Ectodermal cell (in vitro differentiated cells): ENCODE measurements around the gene ARF1.

Experiments
- H3K27ac ChIP-seq: 2 replicates; pipeline ENCODE4 v1.7.0; 2013; ENCODE audit warnings: mild to moderate bottlenecking, low read depth, low read length; ENCODE audit not compliant: insufficient read depth, poor library complexity, severe bottlenecking
- H3K27me3 ChIP-seq: 2 replicates; pipeline ENCODE4 v1.7.0; 2013; ENCODE audit warnings: mild to moderate bottlenecking, low read length; ENCODE audit not compliant: insufficient read depth, control insufficient read depth, poor library complexity, severe bottlenecking
- H3K36me3 ChIP-seq: one replicate; pipeline ENCODE4 v1.7.0; 2013; ENCODE audit warnings: low read length; ENCODE audit not compliant: control insufficient read depth, insufficient read depth
- H3K4me1 ChIP-seq: one replicate; pipeline ENCODE4 v1.7.0; 2013; ENCODE audit warnings: low read length; ENCODE audit not compliant: control insufficient read depth, insufficient read depth
- H3K4me3 ChIP-seq: 2 replicates; pipeline ENCODE4 v1.7.0; 2013; ENCODE audit warnings: low read depth, low read length, control low read depth; ENCODE audit not compliant: insufficient read depth
- H3K9me3 ChIP-seq: 2 replicates; pipeline ENCODE4 v1.7.0; 2013; ENCODE audit warnings: mild to moderate bottlenecking, low read length, moderate library complexity; ENCODE audit not compliant: control insufficient read depth
- WGBS, 2 experiments: methylation state at CpG; one replicate each; pipeline ENCODE4 v1.1.7; 2013; ENCODE audit warnings: missing lambda C conversion rate in 2 of 2; 5-methylcytosine and 5-hydroxymethylcytosine counted together

Gene ARF1

DNA sequence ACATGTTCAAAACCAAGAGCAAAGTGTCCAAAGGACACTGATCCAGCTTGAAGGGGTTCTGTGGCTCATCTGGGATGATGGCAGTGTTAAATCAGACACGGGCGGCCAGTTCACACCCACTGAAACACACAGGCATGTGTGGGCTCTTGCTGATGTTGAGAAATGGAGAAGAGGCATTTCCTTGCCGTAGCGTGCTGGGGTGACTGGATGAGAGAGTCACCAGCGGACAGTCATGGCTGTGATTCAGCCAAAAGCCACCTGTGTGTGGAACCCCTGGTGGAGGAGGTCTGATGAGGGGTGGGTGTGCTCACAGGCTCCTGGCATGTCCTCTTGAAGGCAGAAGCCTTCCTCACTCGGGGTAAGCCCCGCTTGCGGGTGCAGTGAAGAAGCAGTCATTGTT lies 13.4 kb downstream of the ARF1 start:
- Histone ChIP-seq H3K27me3 (no peaks in the 10 kb centered on the region), H3K36me3 (peaks cover 33% of the 10 kb centered on the region), H3K27ac (no peak overlapping the region), H3K9me3 (no peaks in the 10 kb centered on the region), H3K4me3 (no peak overlapping the region), H3K4me1 (no peaks in the 10 kb centered on the region)
- WGBS, 2 experiments, result 96 to 97% methylated on average over 8 of the region's 8 CpGs

DNA sequence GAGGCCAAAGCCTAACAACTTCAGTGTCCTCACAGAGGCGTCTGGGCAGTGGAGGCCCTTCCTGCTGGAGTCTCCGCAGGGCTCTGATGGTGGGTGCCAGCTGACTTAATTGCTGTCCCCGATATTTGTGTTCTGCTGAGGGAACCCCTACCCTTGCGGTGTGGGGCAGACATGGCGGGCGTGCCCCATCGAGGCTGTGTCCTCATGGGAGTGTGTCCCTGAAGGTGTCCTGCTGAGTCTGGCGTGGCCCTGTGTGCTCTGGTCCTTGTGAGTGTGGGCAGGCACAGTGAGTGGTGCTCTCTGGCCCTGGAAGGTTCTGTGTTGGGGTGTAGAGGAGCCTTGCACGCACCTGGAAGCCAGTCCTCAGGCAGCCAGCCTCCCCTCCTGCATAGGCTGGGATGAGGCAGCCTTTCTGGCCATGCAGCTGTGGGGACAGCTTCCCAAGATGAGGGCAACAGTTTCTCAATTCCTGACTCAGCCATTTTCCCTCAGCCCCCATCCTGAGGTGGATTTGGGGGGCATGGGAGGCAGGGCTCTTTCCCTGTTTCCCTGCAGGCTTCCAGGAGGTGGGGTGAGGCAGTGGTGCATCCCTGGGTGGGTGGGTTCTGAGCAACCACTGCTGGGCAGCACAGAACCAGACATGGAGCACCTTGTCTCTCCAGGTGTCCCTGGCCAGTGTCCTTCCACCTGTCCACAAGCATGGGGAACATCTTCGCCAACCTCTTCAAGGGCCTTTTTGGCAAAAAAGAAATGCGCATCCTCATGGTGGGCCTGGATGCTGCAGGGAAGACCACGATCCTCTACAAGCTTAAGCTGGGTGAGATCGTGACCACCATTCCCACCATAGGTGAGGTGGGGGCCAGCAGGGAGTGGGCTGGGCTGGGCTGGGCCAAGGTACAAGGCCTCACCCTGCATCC lies 14.2 kb downstream of the ARF1 start:
- H3K27ac ChIP-seq, result no peak overlapping the region
- WGBS, 2 experiments, result 94 to 96% methylated on average over 13 of the region's 13 CpGs
- no peaks in the 10 kb centered on the region for H3K9me3 ChIP-seq
- peaks cover 33% of the 10 kb centered on the region for H3K36me3 ChIP-seq
- H3K27me3 ChIP-seq, result no peaks in the 10 kb centered on the region
- H3K4me1 ChIP-seq, result no peaks in the 10 kb centered on the region
- H3K4me3 ChIP-seq, result no peak overlapping the region

DNA sequence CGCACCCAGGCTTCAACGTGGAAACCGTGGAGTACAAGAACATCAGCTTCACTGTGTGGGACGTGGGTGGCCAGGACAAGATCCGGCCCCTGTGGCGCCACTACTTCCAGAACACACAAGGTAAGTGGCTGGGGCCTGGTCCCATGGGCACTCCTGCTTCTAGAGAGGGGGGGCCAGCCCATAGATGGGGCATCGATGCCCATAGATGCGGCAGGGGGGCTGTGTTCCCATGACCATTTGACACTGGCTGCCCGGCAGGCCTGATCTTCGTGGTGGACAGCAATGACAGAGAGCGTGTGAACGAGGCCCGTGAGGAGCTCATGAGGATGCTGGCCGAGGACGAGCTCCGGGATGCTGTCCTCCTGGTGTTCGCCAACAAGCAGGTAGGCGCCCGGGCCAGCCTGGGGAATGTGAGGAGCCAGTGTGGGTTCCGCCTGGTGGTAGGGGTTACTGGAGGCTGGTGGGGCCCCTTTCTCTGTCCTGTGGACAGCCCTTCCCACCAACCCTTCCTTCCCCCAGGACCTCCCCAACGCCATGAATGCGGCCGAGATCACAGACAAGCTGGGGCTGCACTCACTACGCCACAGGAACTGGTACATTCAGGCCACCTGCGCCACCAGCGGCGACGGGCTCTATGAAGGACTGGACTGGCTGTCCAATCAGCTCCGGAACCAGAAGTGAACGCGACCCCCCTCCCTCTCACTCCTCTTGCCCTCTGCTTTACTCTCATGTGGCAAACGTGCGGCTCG lies 15.0 kb downstream of the ARF1 start:
- Histone ChIP-seq H3K4me3 (no peak overlapping the region), H3K27ac (no peak overlapping the region), H3K4me1 (no peaks in the 10 kb centered on the region), H3K36me3 (peaks cover 33% of the 10 kb centered on the region), H3K27me3 (no peaks in the 10 kb centered on the region), H3K9me3 (no peaks in the 10 kb centered on the region)
- 95 to 96% methylated on average over 34 of the region's 34 CpGs for WGBS, 2 experiments

DNA sequence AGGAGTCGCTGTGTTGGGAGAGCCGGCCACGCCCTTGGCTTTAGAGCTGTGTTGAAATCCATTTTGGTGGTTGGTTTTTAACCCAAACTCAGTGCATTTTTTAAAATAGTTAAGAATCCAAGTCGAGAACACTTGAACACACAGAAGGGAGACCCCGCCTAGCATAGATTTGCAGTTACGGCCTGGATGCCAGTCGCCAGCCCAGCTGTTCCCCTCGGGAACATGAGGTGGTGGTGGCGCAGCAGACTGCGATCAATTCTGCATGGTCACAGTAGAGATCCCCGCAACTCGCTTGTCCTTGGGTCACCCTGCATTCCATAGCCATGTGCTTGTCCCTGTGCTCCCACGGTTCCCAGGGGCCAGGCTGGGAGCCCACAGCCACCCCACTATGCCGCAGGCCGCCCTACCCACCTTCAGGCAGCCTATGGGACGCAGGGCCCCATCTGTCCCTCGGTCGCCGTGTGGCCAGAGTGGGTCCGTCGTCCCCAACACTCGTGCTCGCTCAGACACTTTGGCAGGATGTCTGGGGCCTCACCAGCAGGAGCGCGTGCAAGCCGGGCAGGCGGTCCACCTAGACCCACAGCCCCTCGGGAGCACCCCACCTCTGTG lies 15.9 kb downstream of the ARF1 start:
- no peaks in the 10 kb centered on the region for H3K27me3 ChIP-seq
- H3K4me3 ChIP-seq, result no peak overlapping the region
- H3K9me3 ChIP-seq, result no peaks in the 10 kb centered on the region
- H3K4me1 ChIP-seq, result no peaks in the 10 kb centered on the region
- 95% methylated on average over 28 of the region's 28 CpGs for WGBS, 2 experiments
- peaks cover 33% of the 10 kb centered on the region for H3K36me3 ChIP-seq
- H3K27ac ChIP-seq, result no peak overlapping the region

DNA sequence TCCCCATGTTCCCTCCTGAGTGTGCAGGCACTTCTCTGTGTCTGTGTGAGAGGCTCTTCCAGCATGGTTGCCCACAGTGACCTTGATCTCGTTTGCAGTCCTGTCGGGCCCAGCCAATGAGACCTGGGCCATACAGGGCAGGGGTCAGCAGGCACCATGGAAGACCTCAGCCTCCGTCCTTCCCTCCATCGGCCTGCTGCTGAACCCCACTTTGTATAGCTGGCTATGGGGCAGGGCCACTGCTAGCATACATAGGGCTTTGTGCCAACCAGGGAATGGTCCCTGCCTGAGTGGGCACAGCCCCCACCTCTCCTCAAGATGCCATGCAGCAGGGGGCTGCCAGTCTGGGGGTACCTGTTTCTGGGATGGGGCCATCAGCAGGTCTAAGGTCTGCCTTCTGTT lies 16.8 kb downstream of the ARF1 start:
- H3K4me3 ChIP-seq, result no peak overlapping the region
- no peaks in the 10 kb centered on the region for H3K4me1 ChIP-seq
- H3K36me3 ChIP-seq, result peaks cover 33% of the 10 kb centered on the region
- H3K27ac ChIP-seq, result no peak overlapping the region
- no peaks in the 10 kb centered on the region for H3K27me3 ChIP-seq
- WGBS, 2 experiments, result 93 to 94% methylated on average over 4 of the region's 4 CpGs
- H3K9me3 ChIP-seq, result no peaks in the 10 kb centered on the region

DNA sequence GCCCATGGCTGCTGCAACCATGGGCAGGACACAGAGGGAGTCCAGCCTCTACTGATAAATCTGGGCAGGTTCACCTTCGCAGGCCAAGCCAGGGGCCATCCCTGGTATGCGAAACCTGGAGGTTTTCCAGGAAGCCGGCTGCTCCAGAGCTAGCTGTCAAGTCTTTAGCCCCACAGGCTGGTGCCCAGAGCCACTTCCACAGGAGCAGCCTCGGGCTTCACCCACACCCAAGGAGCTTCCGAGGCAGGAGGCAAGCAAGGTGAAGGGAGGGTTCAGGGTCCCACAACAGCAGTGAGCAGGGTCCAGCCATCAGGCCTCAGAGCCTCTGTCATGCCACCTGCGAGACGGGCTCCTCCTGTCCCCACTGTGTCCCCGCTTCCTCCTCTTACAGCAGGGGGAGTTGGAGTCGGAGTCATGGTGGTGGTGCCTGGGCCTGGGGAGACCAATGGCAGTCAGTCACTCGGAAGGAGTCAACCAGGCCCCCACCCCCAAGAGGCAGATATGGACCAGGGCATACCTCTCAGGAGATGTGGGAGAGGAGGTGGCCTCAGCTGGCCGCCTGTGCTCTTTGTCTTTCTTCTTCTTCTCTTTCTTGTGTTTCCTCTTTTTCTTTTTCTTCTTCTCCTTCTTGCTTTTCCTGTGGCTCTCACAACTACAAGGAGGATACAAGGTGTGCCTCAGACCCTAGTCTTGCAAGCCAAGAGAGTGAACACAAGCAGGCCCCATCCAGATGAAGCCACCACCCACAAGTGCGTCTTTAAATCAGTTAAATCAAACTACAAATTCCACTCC lies 18.5 kb downstream of the ARF1 start:
- Histone ChIP-seq H3K4me1 (no peaks in the 10 kb centered on the region), H3K36me3 (peaks cover 33% of the 10 kb centered on the region), H3K9me3 (no peaks in the 10 kb centered on the region), H3K27ac (no peak overlapping the region), H3K4me3 (no peak overlapping the region), H3K27me3 (no peaks in the 10 kb centered on the region)
- WGBS, 2 experiments, result 92 to 96% methylated on average over 12 of the region's 12 CpGs

DNA sequence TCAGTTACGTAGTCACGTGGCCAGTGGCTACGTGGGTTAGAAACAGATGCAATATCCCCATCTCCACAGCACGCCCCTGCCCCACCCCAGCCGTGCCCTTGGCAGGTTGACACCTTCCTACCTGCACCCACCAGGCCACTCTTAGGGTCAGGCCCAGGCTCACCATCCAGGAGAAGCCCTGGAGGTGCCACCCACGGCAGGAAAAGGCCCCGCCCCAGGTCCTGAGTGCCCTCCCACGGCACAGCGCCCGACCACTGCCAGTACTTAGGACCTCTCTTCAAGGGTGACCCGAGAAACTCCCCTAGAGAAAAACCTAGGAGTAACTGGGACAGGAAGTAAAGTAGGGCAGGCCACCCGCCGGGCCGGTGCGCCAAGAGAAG lies 19.1 kb downstream of the ARF1 start:
- H3K36me3 ChIP-seq, result peaks cover 38% of the 10 kb centered on the region
- H3K4me3 ChIP-seq, result peak overlapping the region; percentile 83
- no peaks in the 10 kb centered on the region for H3K4me1 ChIP-seq
- H3K27me3 ChIP-seq, result no peaks in the 10 kb centered on the region
- WGBS, 2 experiments, result 79 to 82% methylated on average over 15 of the region's 15 CpGs
- H3K9me3 ChIP-seq, result no peaks in the 10 kb centered on the region
- H3K27ac ChIP-seq, result no peak overlapping the region

DNA sequence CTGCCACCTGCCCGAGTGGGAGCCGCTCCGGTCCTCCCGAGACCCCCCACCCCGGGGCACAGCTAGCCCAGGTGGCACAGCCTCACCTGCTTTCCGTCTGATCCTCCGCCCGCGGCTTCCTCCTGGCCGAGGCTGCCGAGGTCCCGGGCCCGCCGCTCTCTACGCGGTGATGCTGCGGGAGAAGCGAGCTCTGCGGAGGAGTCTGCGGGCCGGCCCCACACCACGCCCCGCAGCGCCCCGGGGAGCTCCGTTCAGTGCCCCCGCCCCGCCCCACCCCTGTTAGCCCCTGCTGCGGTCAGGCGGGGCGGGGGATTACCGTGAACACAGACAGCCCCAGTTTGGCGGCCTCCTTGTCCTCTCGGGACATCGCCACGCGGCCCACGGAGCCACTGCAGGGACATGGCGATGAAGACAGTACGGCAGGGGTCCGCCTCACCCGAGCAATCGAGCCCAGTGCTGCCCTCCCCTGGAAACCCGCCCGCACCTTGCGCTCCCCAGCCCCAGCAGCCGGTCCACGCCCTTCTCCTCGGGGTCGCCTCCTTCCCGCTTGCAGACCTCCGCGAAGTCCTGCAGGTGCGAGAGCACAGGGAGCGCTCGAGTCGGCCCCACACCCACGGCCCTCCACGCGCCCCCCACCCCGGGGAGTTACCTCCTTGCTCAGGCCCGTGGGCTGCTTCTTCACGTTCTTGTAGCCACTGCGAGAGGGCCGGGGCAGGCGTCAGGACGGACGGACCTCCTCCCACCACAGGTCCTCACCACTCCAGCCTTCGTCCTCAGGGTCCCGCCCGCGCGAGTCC lies 19.7 kb downstream of the ARF1 start:
- Histone ChIP-seq H3K36me3 (peaks cover 35% of the 10 kb centered on the region), H3K4me1 (no peaks in the 10 kb centered on the region), H3K4me3 (peak overlapping the region; percentile 83), H3K27me3 (no peaks in the 10 kb centered on the region), H3K9me3 (no peaks in the 10 kb centered on the region), H3K27ac (no peak overlapping the region)
- 9 to 10% methylated on average over 73 of the region's 73 CpGs for WGBS, 2 experiments

DNA sequence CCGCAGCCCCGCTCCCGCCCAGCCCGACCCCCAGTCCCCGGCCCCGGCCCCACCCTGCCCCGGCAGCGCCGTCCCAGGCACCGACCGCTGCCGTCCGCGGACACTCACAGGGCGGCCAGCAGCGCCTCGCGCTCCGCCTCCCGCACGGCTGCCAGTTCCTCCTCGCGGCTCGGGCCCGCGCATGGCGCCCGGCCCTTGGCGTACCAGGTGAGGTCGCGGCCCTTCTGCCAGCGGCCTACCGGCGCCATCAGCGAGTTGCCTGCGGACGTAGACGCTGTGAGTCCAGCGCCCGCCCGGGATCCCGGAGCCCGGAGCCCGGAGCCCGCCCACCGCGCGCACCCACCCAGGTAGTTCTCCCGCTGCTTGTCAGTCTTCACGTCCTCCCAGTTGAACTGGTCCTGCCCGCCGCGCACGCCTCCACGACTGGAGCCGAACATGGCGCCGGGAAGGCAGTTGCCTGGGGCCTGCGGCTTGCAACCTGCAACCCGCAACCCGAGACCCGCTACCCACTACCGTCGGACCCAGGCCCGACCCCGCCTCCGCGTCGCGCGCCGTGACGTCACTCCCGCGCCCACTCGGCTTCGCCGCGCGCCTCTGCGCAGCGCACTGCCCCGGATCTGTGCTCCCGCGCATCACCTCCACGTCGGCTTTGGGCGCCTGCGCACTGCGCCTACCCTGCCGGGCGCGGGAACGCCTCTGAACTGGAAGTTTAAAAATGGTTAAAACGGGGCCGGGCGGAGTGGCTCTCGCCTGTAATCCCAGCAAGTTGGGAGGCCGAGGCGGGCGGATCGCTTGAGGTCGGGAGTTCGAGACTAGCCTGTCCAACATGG lies 20.5 kb downstream of the ARF1 start, which contains the start of gene C1orf35:
Gene C1orf35, minus strand, starts transcription at position 535 of the 830 bp plus-strand sequence. Its CDS starts 98 bp downstream, at position 437.
- Histone ChIP-seq H3K36me3 (peaks cover 27% of the 10 kb centered on the region), H3K27me3 (no peaks in the 10 kb centered on the region), H3K9me3 (no peaks in the 10 kb centered on the region), H3K4me3 (peak within 1 kb of the TSS; percentile 83), H3K4me1 (no peaks in the 10 kb centered on the region), H3K27ac (peak within 1 kb of the TSS; percentile 6)
- 0% methylated on average over 102 to 104 of the region's 104 CpGs for WGBS, 2 experiments
